Stimulated activated naive CD8-positive, alpha-beta T cell treated with anti-CD3 and anti-CD28 coated beads, Interleukin-15, amount 100 ng/mL, for 72 hours (primary cell): ENCODE data around the gene ACTRT2.

Source experiments
- ATAC-seq: fragments of 150-1000 bp; cut with Tn5 transposase; 2 replicates; pipeline ENCODE4 v1.10.0; 2021; ENCODE audit warnings: mild to moderate bottlenecking, moderate library complexity
- DNase-seq, 2 donors: peaks; one replicate each; pipeline ENCODE4 v3.0.0; 2021 to 2022
- H3K27ac Mint-ChIP-seq, 2 donors: one replicate each; pipeline ENCODE4 v1.8.0; 2022; ENCODE audit warnings: mild to moderate bottlenecking in 2 of 2, mixed read lengths in 2 of 2, moderate library complexity in 2 of 2
- H3K27me3 Mint-ChIP-seq: one replicate; pipeline ENCODE4 v1.8.0; 2022; ENCODE audit warnings: mixed read lengths
- H3K4me1 Mint-ChIP-seq: one replicate; pipeline ENCODE4 v1.8.0; 2022; ENCODE audit warnings: mild to moderate bottlenecking, mixed read lengths
- H3K4me3 Mint-ChIP-seq, 2 donors: one replicate each; pipeline ENCODE4 v1.8.0; 2022; ENCODE audit warnings: mild to moderate bottlenecking in 2 of 2, mixed read lengths in 2 of 2, moderate library complexity in 1 of 2
- H3K9me3 Mint-ChIP-seq, 2 donors: one replicate each; pipeline ENCODE4 v1.8.0; 2022; ENCODE audit warnings: mixed read lengths in 2 of 2

ACTRT2 gene

GRCh38 chr1:3029481-3029961 lies 8.3 kb downstream of the ACTRT2 start:
- Mint-ChIP-seq H3K27ac (peak overlapping the region in 1 of 2 donors; percentile 6), H3K4me3 (no peak overlapping the region), H3K9me3 (no peaks in the 10 kb centered on the region), H3K27me3 (peaks cover 7% of the 10 kb centered on the region), H3K4me1 (peaks cover 26% of the 10 kb centered on the region)
- DNase-seq (no peak), ATAC-seq (no peak)

- peaks cover 32% of the 10 kb centered on the region for H3K4me1 Mint-ChIP-seq
These were observed 8.9 kb downstream of the ACTRT2 start for GRCh38 chr1:3029991-3030662.

GRCh38 chr1:3030663-3031381 lies 9.6 kb downstream of the ACTRT2 start:
- H3K27me3 Mint-ChIP-seq = peaks cover 7% of the 10 kb centered on the region
- ATAC-seq (no peak), DNase-seq (no peak)
- H3K9me3 Mint-ChIP-seq = no peaks in the 10 kb centered on the region
- no peak overlapping the region for H3K4me3 Mint-ChIP-seq
- no peak overlapping the region for H3K27ac Mint-ChIP-seq
- H3K4me1 Mint-ChIP-seq = peaks cover 36% of the 10 kb centered on the region

More at GRCh38 chr1:3029991-3030662, 8.9 kb downstream of the ACTRT2 start:
- Mint-ChIP-seq H3K27me3 (peaks cover 7% of the 10 kb centered on the region), H3K4me3 (no peak overlapping the region), H3K27ac (peak overlapping the region in 1 of 2 donors; percentile 6), H3K9me3 (no peaks in the 10 kb centered on the region)
- no peak for ATAC-seq
- no peak for DNase-seq

GRCh38 chr1:3031401-3032221 lies 10.3 kb downstream of the ACTRT2 start:
- Mint-ChIP-seq H3K27me3 (peaks cover 7% of the 10 kb centered on the region), H3K9me3 (no peaks in the 10 kb centered on the region), H3K4me3 (peak overlapping the region in 1 of 2 donors; percentile 57), H3K4me1 (peaks cover 36% of the 10 kb centered on the region), H3K27ac (peak overlapping the region in 1 of 2 donors; percentile 49)
- no peak for DNase-seq
- ATAC-seq = no peak

GRCh38 chr1:3032371-3033039 lies 11.2 kb downstream of the ACTRT2 start:
- Mint-ChIP-seq H3K4me3 (peak overlapping the region in 1 of 2 donors; percentile 57), H3K4me1 (peaks cover 36% of the 10 kb centered on the region), H3K9me3 (no peaks in the 10 kb centered on the region), H3K27ac (peak overlapping the region; percentile 78 to 83), H3K27me3 (peaks cover 7% of the 10 kb centered on the region)
- DNase-seq (no peak), ATAC-seq (peak; percentile 24)

- peak in 1 of 2 donors; percentile 36 for DNase-seq
- Mint-ChIP-seq H3K4me1 (peaks cover 36% of the 10 kb centered on the region), H3K4me3 (peak overlapping the region in 1 of 2 donors; percentile 57), H3K27ac (peak overlapping the region in 1 of 2 donors; percentile 83), H3K27me3 (peaks cover 7% of the 10 kb centered on the region), H3K9me3 (no peaks in the 10 kb centered on the region)
- ATAC-seq = peak; percentile 60
These were observed 11.9 kb downstream of the ACTRT2 start for GRCh38 chr1:3033040-3033789.

- DNase-seq = no peak
- H3K9me3 Mint-ChIP-seq = no peaks in the 10 kb centered on the region
- H3K27me3 Mint-ChIP-seq = peaks cover 7% of the 10 kb centered on the region
- H3K4me1 Mint-ChIP-seq = peaks cover 36% of the 10 kb centered on the region
- no peak for ATAC-seq
- H3K4me3 Mint-ChIP-seq = peak overlapping the region in 1 of 2 donors; percentile 43
- no peak overlapping the region for H3K27ac Mint-ChIP-seq
These were observed 12.5 kb downstream of the ACTRT2 start for GRCh38 chr1:3033790-3034090.

GRCh38 chr1:3034162-3034561 lies 12.9 kb downstream of the ACTRT2 start:
- peaks cover 7% of the 10 kb centered on the region for H3K27me3 Mint-ChIP-seq
- no peak overlapping the region for H3K27ac Mint-ChIP-seq
- H3K4me3 Mint-ChIP-seq = no peak overlapping the region
- DNase-seq (no peak), ATAC-seq (no peak)
- H3K4me1 Mint-ChIP-seq = peaks cover 36% of the 10 kb centered on the region
- H3K9me3 Mint-ChIP-seq = no peaks in the 10 kb centered on the region

- H3K4me1 Mint-ChIP-seq = peaks cover 36% of the 10 kb centered on the region
- no peak for DNase-seq
- no peaks in the 10 kb centered on the region for H3K9me3 Mint-ChIP-seq
- no peak overlapping the region for H3K4me3 Mint-ChIP-seq
- ATAC-seq = no peak
- H3K27ac Mint-ChIP-seq = no peak overlapping the region
- peaks cover 7% of the 10 kb centered on the region for H3K27me3 Mint-ChIP-seq
These were observed 13.7 kb downstream of the ACTRT2 start for GRCh38 chr1:3034728-3035562.

GRCh38 chr1:3035563-3036446 lies 14.5 kb downstream of the ACTRT2 start:
- no peak overlapping the region for H3K27ac Mint-ChIP-seq
- peaks cover 36% of the 10 kb centered on the region for H3K4me1 Mint-ChIP-seq
- DNase-seq = no peak
- H3K4me3 Mint-ChIP-seq = no peak overlapping the region
- H3K9me3 Mint-ChIP-seq = no peaks in the 10 kb centered on the region
- no peak for ATAC-seq
- peaks cover 7% of the 10 kb centered on the region for H3K27me3 Mint-ChIP-seq

GRCh38 chr1:3036447-3037280 lies 15.4 kb downstream of the ACTRT2 start:
- H3K4me1 Mint-ChIP-seq = peaks cover 36% of the 10 kb centered on the region
- H3K27ac Mint-ChIP-seq = no peak overlapping the region
- no peak for DNase-seq
- ATAC-seq = no peak
- H3K4me3 Mint-ChIP-seq = no peak overlapping the region
- H3K27me3 Mint-ChIP-seq = no peaks in the 10 kb centered on the region
- no peaks in the 10 kb centered on the region for H3K9me3 Mint-ChIP-seq

GRCh38 chr1:3037281-3038040 lies 16.2 kb downstream of the ACTRT2 start:
- peaks cover 31% of the 10 kb centered on the region for H3K4me1 Mint-ChIP-seq

More at GRCh38 chr1:3037281-3038040, 16.2 kb downstream of the ACTRT2 start:
- ATAC-seq (no peak), DNase-seq (no peak)
- no peak overlapping the region for H3K4me3 Mint-ChIP-seq
- H3K27me3 Mint-ChIP-seq = no peaks in the 10 kb centered on the region
- H3K27ac Mint-ChIP-seq = peak overlapping the region in 1 of 2 donors; percentile 19
- H3K9me3 Mint-ChIP-seq = no peaks in the 10 kb centered on the region
